HG03097 (cell line): ENCODE measurements around the gene MTMR2.

Experiments used
- ATAC-seq: cut with Tn5 transposase; IDR thresholded peaks from one replicate; pipeline ENCODE4 v1.9.1; 2021; ENCODE audit not compliant: unreplicated experiment, low FRiP score

MTMR2 gene

DNA sequence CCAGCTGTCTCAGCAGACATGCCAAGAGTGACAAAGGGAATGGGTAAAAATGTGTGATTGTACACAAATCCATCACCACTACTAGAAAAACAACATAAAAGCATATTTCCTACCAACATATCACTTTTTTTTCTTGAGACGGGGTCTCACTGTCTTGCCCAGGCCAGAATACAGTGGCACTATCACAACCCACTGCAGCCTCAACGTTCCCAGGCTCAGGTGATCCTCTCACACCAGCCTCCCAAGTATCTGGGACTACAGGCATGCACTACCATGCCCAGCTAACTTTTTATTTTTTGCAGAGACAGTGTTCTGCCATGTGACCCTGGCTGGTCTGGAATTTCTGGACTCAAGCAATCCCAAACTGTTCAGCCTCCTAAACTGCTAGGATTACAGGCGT, 5.2 kb downstream of the MTMR2 start:
- no peak for ATAC-seq

GRCh38 chr11:95918056-95918455, 5.9 kb downstream of the MTMR2 start:
- ATAC-seq: no peak

- no peak for ATAC-seq
Observed at GRCh38 chr11:95917193-95918036, 6.5 kb downstream of the MTMR2 start.

GRCh38 chr11:95916049-95916448, 7.9 kb downstream of the MTMR2 start:
- ATAC-seq: no peak

DNA sequence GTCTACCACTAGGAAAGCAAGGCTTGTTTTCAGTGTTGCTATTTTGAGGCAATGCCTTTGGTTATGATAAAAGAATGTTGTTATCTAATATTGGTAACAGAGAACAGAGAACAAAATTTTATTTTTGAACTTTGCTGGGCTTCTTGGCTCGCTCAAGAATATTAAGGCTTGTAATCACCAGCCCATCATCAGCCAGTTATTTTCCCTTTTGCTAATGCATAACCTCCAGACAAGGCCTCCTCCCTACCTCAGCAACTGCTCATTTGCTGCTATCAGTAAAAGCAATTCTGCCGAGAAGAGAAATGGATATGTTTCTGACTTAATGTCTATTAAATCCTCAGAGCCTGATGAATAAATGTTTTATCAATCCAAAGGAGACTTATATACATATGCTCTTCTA, 8.9 kb downstream of the MTMR2 start:
- ATAC-seq: no peak

GRCh38 chr11:95913830-95914615, 9.9 kb downstream of the MTMR2 start:
- ATAC-seq: no peak

DNA sequence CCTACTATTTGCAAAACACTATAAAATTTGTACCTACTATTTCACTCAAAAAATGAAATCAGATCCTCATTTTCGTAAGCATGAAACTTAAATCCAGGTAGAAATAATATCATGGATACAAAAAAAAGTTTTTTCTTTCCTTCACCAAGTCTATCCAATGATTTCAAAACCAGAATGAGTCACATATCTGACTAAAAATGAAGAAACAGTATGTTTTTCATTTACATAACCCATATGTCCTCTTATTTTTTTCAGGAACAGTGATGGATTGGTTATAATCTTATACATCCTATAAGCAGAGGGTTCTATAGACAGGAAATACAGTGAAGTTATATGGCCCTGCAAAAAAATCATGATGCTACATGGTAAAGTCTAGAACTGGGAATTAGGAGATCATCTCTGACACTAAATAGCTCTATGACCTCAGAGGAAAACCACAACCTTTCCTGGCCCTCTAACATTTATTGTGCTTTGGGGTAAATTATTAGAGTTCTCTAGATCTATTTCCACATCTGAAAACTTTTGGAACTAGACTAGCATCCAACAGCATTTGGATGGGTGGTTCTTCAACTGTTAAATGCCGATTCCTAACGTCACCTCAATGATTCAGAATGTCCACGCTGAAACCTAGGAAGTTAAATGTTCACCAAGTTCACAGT, 10.9 kb downstream of the MTMR2 start:
- no peak for ATAC-seq

- ATAC-seq: no peak
Observed at GRCh38 chr11:95911369-95911759, 12.5 kb downstream of the MTMR2 start.

GRCh38 chr11:95910638-95911368, 13.1 kb downstream of the MTMR2 start:
- no peak for ATAC-seq

- no peak for ATAC-seq
Observed at GRCh38 chr11:95908826-95909225, 15.1 kb downstream of the MTMR2 start.

DNA sequence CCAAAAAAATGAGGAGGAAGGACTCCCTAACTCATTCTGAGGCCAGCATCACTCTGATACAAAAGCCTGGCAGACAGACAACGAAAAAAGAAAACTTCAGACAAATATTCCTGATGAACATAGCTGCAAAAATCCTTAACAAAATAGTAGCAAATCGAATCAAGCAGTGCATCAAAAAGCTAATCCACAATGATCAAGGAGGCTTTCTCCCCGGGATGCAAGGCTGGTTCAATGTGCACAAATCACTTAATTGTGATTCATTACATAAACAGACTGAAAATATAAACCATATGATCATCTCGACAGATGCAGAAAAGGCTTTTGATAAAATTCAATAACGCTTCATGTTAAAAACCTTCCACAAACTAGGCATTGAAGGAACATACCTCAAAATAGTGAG, 16.4 kb downstream of the MTMR2 start:
- no peak for ATAC-seq

DNA sequence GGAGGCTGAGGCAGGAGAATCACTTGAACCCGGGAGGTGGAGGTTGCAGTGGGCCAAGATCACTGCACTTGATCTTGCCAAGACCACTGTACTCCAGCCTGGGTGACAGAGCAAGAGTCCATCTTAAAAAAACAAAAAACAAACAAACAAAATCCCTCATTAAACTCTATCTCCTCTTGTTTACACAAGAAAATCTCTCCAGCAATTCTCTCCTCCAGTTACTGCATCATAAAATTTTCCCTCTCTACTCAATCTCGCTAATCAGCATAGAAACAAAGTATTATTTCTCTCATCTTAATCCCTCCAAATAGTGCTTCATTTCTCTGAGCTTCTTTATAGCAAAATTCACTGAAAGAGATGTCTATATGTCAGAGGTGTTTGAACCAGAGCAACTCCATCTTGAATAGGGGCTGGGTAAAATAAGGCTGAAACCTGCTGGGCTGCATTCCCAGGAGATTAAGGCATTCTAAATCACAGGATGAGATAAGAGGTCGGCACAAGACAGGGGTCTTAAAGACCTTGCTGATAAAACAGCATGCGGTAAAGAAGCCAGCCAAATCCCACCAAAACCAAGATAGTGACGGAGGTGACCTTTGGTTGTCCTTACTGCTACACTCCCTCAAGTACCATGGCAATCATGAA, 19.8 kb downstream of the MTMR2 start:
- no peak for ATAC-seq

- no peak for ATAC-seq
Observed at GRCh38 chr11:95898782-95899181, 25.1 kb downstream of the MTMR2 start.

- no peak for ATAC-seq
Observed at GRCh38 chr11:95897731-95898130, 26.2 kb downstream of the MTMR2 start.

DNA sequence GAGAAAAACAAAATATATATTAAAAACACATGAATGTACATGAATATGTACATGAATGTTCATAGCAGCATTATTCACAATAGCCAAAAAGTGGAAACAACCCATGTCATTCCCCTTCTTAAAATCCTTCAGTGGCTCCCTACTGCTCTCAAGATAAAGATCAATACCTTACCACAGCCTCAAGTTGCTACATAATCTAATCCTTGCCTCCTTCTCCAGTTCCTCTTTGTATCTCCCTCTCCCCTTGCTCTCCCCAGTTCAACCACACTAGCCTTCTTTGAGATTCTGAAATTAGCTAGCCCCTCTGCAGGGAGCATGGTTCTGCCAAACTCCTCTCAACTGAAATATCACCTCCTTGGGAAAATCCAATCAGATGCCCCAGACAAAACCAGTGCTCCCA, 28.1 kb downstream of the MTMR2 start:
- ATAC-seq: no peak

DNA sequence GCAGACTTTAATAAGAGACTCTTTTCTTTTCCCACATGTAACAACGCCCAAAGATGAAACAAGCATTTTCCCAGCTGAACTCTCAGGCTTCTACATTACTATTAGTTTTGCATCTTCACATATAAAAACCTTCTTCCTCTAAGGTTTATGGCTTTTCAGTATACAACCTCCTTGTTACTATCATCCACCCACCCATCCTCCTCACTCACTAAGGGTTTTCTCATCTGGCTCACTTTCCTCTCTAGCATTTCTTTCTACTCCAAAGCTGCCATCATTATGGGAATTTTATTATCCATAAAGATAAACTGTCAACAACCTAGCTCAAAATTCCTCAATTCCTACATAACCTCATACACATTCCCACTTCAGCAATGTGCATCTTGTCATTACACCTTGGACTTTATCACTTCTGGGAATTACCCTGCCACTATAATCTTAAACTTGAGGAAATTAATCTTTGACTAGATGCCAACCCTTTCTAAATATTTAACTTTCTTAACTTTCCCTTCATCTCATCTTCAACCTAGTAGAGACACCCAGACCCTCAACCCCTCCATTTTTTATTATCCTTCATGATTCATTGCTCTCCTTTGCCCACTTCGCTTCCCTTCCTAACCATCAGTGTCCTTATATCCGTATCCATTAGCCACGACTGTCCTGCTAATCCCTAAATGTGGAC, 30.9 kb downstream of the MTMR2 start:
- ATAC-seq: no peak

- ATAC-seq: no peak
Observed at GRCh38 chr11:95892492-95892891, 31.4 kb downstream of the MTMR2 start.

DNA sequence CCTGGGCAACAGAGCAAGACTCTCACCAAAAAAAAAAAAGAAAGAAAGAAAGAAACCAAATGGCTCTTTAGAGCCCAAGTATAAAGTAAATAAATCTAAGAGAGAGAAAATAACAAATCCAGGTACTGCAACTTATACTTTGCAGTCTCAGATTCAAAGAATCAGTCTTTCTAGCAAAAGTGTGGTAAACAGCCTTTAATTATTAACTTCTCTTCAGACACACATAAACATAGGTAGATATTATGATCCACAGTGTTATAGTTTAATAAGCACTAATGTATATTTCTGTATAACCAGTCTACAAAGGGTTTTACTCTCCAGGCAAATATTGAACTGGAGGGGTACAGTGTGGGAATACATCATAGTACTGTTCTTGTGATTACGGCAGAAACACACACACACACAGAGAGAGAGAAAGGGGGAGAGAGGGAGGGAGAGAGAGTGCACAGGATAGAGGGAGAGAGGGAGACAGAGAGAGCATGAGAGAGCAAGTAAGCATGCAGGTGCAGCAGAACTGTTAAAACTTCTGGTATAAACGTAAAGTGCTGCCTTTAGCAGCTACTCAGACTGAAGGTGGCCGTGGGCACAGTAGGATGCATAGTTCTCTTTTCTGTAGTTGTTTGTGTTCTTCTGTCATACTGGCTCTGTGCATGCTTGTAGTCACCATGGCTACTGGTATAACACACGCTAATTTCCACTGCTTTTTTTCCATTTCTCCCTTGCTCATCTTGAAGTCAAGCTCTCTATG, 32.3 kb downstream of the MTMR2 start:
- peak; percentile 66 for ATAC-seq

DNA sequence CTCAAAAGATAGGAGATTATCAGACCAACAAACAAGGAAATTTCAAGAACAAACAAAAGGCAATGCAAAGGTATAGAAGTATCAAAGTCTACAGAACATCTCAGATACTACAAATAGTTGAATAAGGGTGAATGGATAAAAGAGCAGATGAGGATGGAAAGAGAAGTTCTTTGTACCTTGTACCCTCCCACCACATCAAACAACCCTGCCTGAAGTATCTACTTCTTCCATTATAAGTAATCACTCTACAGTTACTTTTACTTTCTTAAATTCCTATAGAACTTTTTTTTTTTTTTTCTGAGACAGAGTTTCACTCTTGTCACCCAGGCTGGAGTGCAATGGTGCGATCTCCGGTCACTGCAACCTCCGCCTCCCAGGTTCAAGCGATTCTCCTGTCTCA, 35.1 kb downstream of the MTMR2 start:
- no peak for ATAC-seq
